GM21390 (cell line): ENCODE measurements around the gene PDZRN4.
"Not testable (repeated sequence)": the region's sequence is repeated elsewhere in the genome, so short reads cannot be mapped to it uniquely, and the experiment has no call there.

Experiments
- ATAC-seq: cut with Tn5 transposase; IDR thresholded peaks from one replicate; pipeline ENCODE4 v1.9.1; 2021; ENCODE audit not compliant: unreplicated experiment

PDZRN4 gene

GRCh38 chr12:41188058-41188840 is at the start of gene PDZRN4:
TSS of gene PDZRN4 (plus strand) at chr12:41188320.
- ATAC-seq = no peak

- ATAC-seq = peak; percentile 43
Measured at GRCh38 chr12:41140117-41140516, 48.0 kb upstream of the PDZRN4 start.

- ATAC-seq = no peak
Measured at GRCh38 chr12:41141104-41141503, 47.0 kb upstream of the PDZRN4 start.

GRCh38 chr12:41142376-41142775 is 45.7 kb upstream of the PDZRN4 start:
- ATAC-seq = no peak

DNA sequence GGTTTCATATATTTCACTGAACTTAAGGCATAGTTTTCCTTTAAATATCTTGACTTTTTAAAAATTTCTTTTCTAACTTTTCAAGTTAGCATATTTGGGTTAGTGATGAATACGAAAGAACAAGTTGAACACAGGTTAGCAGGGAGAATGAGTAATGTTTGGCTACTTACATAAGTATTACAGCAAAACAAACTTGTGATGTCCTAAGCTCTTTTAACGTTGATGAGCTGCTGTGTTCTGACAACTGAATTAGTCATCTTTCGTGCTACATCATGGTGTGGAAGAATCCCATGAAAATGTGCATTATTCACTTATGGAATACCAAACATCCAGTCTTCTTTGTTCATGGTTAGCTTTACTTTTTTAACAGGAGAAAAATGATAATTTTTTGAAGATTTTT is 36.3 kb upstream of the PDZRN4 start:
- ATAC-seq = no peak

DNA sequence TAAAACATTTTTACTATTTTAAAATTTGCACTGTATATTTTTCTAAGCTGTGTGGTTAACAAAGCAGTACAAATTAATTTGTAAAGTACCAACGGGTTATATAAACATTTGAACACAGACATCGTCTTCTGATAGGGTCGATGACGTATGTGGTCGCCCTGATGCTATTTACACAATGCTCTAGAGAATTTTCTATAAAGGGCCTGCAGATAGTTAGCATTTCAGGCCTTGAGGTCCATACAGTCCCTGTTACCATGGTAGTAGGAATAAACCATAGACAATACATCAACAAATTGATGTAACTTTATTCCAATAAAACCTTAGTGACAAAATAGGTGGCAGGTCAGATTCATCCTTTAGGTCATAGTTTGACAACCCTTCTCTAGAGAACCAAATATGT is 25.7 kb upstream of the PDZRN4 start:
- no peak for ATAC-seq

- ATAC-seq = no peak
Measured at GRCh38 chr12:41167701-41168100, 20.4 kb upstream of the PDZRN4 start.

GRCh38 chr12:41174602-41175001 is 13.5 kb upstream of the PDZRN4 start:
- no peak for ATAC-seq

DNA sequence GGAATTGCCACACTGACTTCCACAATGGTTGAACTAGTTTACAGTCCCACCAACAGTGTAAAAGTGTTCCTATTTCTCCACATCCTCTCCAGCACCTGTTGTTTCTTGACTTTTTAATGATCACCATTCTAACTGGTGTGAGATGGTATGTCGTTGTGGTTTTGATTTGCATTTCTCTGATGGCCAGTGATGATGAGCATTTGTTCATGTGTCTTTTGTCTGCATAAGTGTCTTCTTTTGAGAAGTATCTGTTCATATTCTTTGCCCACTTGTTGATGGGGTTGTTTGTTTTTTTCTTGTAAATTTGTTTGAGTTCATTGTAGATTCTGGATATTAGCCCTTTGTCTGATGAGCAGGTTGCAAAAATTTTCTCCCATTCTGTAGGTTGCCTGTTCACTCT is 8.6 kb upstream of the PDZRN4 start:
- ATAC-seq = not testable (repeated sequence)

DNA sequence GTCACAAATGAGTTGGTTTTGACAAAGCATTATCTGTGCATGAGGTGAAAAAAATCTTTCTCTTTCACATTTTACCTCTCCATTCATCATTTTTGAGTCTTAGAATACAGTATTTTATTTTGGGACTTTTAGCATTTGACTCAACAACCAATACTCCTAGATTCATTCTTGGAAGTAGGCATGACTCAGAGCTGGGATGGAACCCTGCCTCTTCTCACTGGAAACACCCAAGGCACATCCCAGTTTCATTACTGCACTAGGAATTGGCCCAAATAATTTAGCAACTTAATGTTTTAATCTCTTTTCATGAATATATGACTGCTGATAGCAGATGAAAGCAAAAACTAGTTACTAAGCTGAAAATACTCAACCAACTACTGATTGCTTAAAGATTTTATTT is 3.3 kb upstream of the PDZRN4 start:
- ATAC-seq = no peak

GRCh38 chr12:41186026-41186425 is 2.1 kb upstream of the PDZRN4 start:
- no peak for ATAC-seq

DNA sequence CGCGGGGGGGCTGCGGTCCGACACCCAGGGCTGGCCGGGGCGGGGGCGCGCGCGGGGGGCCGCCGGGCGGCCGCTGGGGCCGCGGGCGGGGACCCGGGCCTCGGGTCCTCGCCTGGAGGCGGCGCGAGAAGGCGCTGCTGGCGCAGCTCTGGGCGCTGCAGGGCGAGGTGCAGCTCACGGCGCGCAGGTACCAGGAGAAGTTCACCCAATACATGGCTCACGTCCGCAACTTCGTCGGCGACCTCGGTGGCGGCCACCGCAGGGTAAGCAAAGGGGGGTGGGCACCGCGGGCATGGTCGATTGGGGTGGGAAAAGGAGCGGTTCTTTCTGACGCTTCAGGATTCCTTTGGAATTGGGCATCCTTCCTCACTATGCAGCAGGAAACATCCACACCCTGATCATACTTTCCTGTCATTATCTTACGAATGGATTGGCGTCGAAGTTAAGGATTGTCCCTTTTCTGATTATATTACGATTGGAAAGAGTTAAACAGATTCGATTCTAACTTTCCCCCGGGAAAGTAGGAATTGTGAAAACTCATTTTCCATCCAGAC is 798 bp downstream of the PDZRN4 start:
- no peak for ATAC-seq

- no peak for ATAC-seq
Measured at GRCh38 chr12:41189395-41190251, 1.5 kb downstream of the PDZRN4 start.

- no peak for ATAC-seq
Measured at GRCh38 chr12:41190338-41190737, 2.2 kb downstream of the PDZRN4 start.

- ATAC-seq = not testable (repeated sequence)
Measured at GRCh38 chr12:41191549-41191948, 3.4 kb downstream of the PDZRN4 start.

DNA sequence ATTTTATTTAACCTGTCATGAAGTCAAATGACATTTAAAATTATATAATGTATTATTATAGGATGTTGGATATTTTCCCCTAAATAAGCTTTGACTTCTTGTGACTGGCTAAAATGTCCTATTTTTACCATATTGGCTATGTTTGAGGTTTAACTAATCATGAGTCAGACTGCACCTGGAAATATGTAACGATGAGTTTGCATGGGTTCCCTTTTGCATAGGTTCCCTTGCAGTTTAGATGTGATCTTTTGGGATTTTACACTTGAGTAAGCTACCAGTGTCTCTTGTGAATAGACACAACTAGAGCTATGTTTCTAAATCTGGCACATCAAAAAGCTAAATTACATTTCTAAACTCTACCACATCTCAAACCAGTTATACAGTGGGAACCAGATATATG is 5.2 kb downstream of the PDZRN4 start:
- no peak for ATAC-seq

DNA sequence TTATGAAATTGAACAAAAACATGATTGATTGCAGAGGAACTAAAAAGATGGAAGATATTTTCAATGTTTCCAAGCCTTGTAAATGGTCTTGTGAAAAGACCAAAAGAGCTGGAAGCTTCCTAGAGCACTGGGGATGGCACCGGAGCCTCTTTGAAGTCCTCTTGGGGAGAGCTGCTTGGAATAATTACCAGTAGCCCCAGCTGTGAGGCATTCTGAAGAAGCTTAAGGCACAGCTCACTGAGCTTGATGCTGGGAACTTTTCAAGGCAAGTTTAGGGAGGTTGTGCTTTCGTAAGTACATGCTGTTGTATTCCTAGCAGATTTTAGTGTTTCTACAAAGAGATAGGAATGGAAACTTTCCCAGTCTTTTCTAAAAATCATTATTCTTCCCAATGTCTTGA is 13.9 kb downstream of the PDZRN4 start:
- no peak for ATAC-seq

- peak; percentile 75 for ATAC-seq
Measured at GRCh38 chr12:41205070-41205709, 17.1 kb downstream of the PDZRN4 start.

DNA sequence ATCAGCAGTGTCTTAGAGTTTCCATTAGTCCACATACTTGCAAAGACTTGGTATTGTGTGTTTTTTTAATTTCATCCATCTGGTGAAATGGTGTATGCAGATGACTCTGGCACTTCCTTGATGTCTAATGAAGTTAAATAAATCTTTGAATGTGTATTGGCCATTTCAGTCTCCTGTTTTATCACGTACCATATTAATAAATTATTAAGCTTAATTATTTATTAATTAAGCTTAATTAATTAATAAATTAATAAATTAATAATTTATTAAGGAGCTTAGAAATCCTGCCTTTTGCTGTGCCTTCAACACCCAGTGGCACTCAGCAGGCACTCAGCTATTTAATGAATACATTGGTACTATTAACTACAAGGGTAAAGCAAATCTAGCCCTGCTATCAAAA is 18.2 kb downstream of the PDZRN4 start:
- no peak for ATAC-seq

GRCh38 chr12:41211448-41211847 is 23.3 kb downstream of the PDZRN4 start:
- no peak for ATAC-seq

DNA sequence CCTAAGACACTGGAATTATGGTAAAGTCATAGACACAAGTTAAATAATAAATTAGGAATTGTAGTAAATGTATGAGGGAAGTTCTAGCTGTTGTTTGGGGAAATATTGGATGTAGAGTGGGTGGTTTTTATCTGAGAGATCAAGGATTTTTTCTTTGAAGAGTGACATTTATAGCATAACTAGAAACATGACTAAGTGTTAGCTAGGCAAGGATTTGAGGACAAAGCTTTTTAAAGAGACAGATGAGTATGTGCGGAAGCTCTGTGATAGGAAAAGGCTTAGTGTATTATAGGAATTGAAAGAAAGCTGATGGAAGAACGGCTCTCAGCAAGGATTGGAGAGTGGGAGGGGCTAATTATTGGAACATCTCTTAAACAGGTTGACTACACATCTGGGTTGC is 24.5 kb downstream of the PDZRN4 start:
- ATAC-seq = no peak
